ENCODE results near the gene ARHGAP29. TPM values are rescaled to one million over a fixed set of nuclear protein-coding genes. Genes with fewer than 3 reads are reported as not detected.
"Not testable (repeated sequence)": the region's sequence is repeated elsewhere in the genome, so short reads cannot be mapped to it uniquely, and the experiment has no call there.

The ARHGAP29 gene
- total and polyA plus RNA-seq, 2 of the 4 experiments (the other 2 are of a cell fraction) = 19.1 to 30.3 TPM

GRCh38 chr1:94164121-94164520 is 73.3 kb downstream of the ARHGAP29 start:
- H3K9me3 ChIP-seq (ENCODE audit: control insufficient read depth, insufficient read depth, low read length); ATAC-seq (ENCODE audit: low read depth); H3K4me2 ChIP-seq (ENCODE audit: low read depth, low read length); in situ Hi-C loops (cut with MboI; ENCODE audit: low sequenced_read_pairs); H3K4ac ChIP-seq (ENCODE audit: low read depth, low read length); dilution Hi-C loops (cut with HindIII; ENCODE audit: low sequenced_read_pairs, unreplicated experiment); H2BK20ac ChIP-seq (ENCODE audit: low read depth, low read length); DNase-seq; H4K5ac ChIP-seq (ENCODE audit: low read depth, low read length); H2AFZ ChIP-seq (replicated peaks; ENCODE audit: low read length, poor library complexity); H3K14ac ChIP-seq (replicated peaks; ENCODE audit: low read depth, low read length); H4K91ac ChIP-seq (ENCODE audit: insufficient read depth, low read depth, low read length); BruUV-seq (replicated peaks); H3K23ac ChIP-seq (ENCODE audit: low read depth, low read length); H3K27me3 ChIP-seq (ENCODE audit: control insufficient read depth, insufficient read depth, low read length); H2BK120ac ChIP-seq (ENCODE audit: low read depth, low read length); H3K9me1 ChIP-seq (ENCODE audit: insufficient read depth, low read length); H3K36me3 ChIP-seq (ENCODE audit: control insufficient read depth, insufficient read depth, low read length); H3K9ac ChIP-seq (ENCODE audit: low read depth, low read length); H3K4me3 ChIP-seq (ENCODE audit: insufficient read depth, low read depth, low read length); H4K8ac ChIP-seq (ENCODE audit: low read depth in 2 of 2, low read length in 2 of 2); CTCF ChIA-PET; POLR2A ChIA-PET (ENCODE audit: unreplicated experiment); H3K79me1 ChIP-seq (ENCODE audit: low read depth in 1 of 2, low read length in 2 of 2); H2AK5ac ChIP-seq (ENCODE audit: low read depth, low read length); H3K27ac ChIP-seq (ENCODE audit: insufficient read depth, low read length); H3K4me1 ChIP-seq (ENCODE audit: control insufficient read depth, insufficient read depth, low read length); H3K18ac ChIP-seq (ENCODE audit: low read depth, low read length); H4K20me1 ChIP-seq (ENCODE audit: insufficient read depth, low read length); H2BK5ac ChIP-seq (ENCODE audit: low read depth, low read length, poor library complexity, severe bottlenecking); intact Hi-C loops (cut with micrococcal nuclease); H2AK9ac ChIP-seq (replicated peaks; ENCODE audit: low read depth, low read length, poor library complexity); H3K56ac ChIP-seq (ENCODE audit: extremely low read depth, insufficient read depth, low read length); H2BK15ac ChIP-seq (ENCODE audit: low read depth, low read length): not testable (repeated sequence)
- WGBS, 2 experiments (ENCODE audit: extremely low coverage in 2 of 2, insufficient read length in 1 of 2) = no CpG with 5 or more reads among the region's 1 CpG

- H4K8ac ChIP-seq (ENCODE audit: low read depth in 2 of 2, low read length in 2 of 2); H2BK120ac ChIP-seq (ENCODE audit: low read depth, low read length); H3K23ac ChIP-seq (ENCODE audit: low read depth, low read length); in situ Hi-C loops (cut with MboI; ENCODE audit: low sequenced_read_pairs); POLR2A ChIA-PET (ENCODE audit: unreplicated experiment); H3K27me3 ChIP-seq (ENCODE audit: control insufficient read depth, insufficient read depth, low read length); H3K79me1 ChIP-seq (ENCODE audit: low read depth in 1 of 2, low read length in 2 of 2); H3K14ac ChIP-seq (replicated peaks; ENCODE audit: low read depth, low read length); H3K18ac ChIP-seq (ENCODE audit: low read depth, low read length); CTCF ChIA-PET; H3K9ac ChIP-seq (ENCODE audit: low read depth, low read length); H4K20me1 ChIP-seq (ENCODE audit: insufficient read depth, low read length); H3K27ac ChIP-seq (ENCODE audit: insufficient read depth, low read length); H3K4ac ChIP-seq (ENCODE audit: low read depth, low read length); DNase-seq; H2BK5ac ChIP-seq (ENCODE audit: low read depth, low read length, poor library complexity, severe bottlenecking); ATAC-seq (ENCODE audit: low read depth); H3K36me3 ChIP-seq (ENCODE audit: control insufficient read depth, insufficient read depth, low read length); H2AFZ ChIP-seq (replicated peaks; ENCODE audit: low read length, poor library complexity); H3K56ac ChIP-seq (ENCODE audit: extremely low read depth, insufficient read depth, low read length); H3K4me1 ChIP-seq (ENCODE audit: control insufficient read depth, insufficient read depth, low read length); H4K91ac ChIP-seq (ENCODE audit: insufficient read depth, low read depth, low read length); H4K5ac ChIP-seq (ENCODE audit: low read depth, low read length); H3K9me1 ChIP-seq (ENCODE audit: insufficient read depth, low read length); H3K4me3 ChIP-seq (ENCODE audit: insufficient read depth, low read depth, low read length); dilution Hi-C loops (cut with HindIII; ENCODE audit: low sequenced_read_pairs, unreplicated experiment); H2BK15ac ChIP-seq (ENCODE audit: low read depth, low read length); H2AK9ac ChIP-seq (replicated peaks; ENCODE audit: low read depth, low read length, poor library complexity); BruUV-seq (replicated peaks); intact Hi-C loops (cut with micrococcal nuclease); H2BK20ac ChIP-seq (ENCODE audit: low read depth, low read length); H2AK5ac ChIP-seq (ENCODE audit: low read depth, low read length); H3K4me2 ChIP-seq (ENCODE audit: low read depth, low read length); H3K9me3 ChIP-seq (ENCODE audit: control insufficient read depth, insufficient read depth, low read length): not testable (repeated sequence)
- no CpG with 5 or more reads among the region's 5 CpGs for WGBS, 2 experiments (ENCODE audit: extremely low coverage in 2 of 2, insufficient read length in 1 of 2)
These were observed 74.1 kb downstream of the ARHGAP29 start for GRCh38 chr1:94163249-94163648.

Measured in IMR-90 (cell line).